CD4-positive, alpha-beta T cell treated with Interleukin-4 for 1 hour (primary cell): Measurements from ENCODE around the gene SCARF2.
"Not testable (repeated sequence)": the region's sequence is repeated elsewhere in the genome, so short reads cannot be mapped to it uniquely, and the experiment has no call there.

Experiments used
- DNase-seq, 2 donors: peaks; one replicate each; pipeline ENCODE4 v3.0.0-alpha.2; 2020 to 2022

The SCARF2 gene

DNA sequence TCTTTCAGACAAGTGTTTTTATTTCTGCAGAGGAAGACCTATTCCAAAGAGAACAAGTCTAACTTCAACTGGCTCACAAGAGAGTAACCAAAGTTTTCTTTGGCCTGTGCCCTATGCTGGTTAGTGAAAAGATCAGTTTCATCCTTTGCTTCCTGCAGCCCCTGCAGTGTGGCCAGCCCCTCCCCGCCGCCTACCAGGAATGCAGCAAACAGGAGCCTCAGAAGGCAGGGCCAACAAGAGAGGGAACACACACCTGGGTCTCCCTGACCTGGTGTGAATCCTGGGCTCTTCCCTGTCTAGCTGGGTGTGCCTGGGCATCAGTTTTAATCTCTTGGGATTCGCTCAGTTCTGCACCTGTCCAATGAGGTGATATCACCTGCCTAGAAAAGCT is 21.5 kb upstream of the SCARF2 start:
- DNase-seq: no peak

DNA sequence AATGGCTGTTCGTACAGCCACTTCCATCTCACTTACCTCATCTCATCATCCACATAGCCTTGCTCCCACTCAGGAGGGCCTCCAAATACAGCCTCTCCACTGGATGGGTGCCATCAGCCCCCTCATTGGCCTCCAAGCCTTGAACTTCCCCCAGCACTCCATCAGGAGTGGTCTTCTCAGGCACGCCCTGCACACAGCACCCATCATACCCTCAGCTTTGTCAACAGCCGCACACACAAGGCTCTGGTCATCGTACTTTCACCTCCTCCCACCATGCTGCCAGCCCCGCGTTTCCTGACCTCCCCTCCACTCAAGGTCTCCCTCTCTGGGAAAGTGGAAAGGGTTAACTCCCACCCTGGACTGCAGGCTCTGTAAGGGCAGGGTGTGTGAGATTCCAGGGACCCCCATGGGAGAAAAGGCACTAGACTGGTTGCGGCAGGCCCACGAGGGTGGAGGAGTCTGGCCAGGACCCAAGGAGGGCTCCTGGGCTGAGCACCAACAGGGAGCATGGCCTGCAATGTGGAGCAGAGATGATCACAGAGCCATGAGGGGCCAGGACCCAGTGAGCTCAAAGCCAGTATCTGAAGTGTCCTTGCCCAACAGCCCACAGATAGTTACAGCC is 21.0 kb upstream of the SCARF2 start:
- no peak for DNase-seq

DNA sequence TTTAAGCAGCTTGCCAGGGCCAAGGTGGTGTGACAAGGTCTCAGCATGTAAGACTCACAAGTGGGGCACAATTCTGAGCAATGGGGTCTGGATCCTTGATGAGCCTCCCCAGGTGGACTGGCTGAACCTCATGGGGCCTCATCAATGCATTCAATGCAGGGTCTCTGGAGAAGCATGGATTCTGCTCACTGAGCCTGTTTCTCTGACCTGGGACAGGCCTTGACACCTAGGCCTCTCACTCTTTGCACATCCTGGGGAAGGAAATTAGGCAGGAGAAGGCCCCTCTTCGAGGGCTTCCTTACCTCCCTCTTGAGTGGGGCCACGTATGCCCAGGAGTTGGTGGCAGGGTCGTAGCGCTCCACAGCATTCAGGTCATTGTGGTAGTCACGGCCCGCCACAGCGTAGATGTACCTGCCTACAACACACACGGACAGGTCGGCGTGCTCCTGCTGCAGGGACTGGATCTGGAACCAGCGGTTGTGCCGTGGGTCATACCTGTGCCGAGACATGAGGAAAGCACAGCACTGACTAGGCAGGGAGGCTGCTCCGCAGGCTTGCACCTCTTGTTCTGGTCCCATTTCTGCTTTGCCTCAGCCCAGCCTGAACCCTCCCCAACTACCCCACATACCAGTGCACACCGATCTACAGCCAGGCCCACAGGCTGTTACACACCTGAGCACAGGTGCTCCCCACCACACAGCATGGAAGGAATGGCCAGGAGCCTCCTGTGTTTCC is 20.0 kb upstream of the SCARF2 start:
- DNase-seq: no peak

DNA sequence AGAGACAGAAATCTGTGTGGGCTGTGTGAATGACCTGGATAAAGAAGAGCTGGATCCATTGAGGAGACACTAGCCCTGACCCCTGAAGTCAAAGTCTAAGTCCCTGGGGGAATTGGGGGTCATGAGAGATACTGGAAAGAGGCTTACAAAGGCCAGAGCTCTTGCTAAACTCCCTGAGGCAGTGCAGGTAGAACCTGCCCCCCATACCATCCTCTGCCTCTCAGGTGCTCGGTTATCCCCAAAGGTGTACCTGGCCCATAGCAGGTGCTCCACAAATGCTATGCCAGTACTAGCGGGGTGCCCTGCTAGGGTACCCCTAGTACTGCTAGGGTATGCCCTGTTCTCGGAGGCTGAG is 19.1 kb upstream of the SCARF2 start:
- DNase-seq: no peak

DNA sequence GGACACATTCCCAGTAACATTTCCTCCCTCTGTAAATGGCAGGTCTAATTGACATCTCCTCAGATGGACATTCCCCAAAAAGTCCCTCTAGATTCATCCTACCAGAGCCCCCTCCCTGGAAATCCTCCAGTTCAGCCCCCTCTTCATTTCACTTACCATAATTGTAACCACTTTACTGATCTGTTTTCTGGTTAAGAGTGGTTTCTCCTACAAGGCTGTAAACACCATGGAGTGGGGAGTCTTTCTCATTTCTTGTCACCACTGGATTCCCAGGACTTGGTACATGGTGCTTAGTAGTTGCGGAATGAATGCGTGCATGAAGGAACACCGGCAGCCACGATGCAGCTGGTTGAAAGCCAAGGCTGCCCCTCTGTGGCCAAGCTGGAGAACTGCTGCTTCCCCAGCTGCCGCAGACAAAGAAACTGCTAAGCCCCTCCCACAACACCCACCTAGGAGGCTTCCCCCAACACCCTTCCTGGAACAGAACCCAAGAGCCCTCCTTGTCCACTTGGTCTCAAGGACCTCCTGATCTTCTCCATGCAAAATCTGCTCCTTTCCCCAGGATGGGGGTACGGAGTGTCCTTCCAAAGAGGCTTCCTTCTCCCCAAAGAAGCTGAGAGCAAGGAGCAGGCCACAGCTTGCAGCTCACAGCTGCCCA is 18.6 kb upstream of the SCARF2 start:
- peak; percentile 83 to 84 for DNase-seq

DNA sequence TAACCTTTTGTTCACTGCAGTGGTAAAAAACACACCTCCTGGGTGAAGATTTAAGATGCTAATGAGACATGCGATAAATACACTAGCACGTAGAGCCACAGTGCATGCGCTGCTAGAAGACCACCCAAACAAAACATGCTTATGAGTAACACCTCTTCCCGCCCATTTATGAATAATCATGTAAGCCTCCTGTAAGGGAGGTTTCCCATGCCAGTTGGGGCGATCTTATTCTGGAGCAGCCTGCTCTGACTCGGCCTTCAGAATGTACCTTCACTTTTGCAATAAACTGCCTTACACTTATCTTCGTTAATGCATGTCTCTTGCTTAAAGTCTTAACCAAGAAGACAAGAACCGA is 18.1 kb upstream of the SCARF2 start:
- no peak for DNase-seq

DNA sequence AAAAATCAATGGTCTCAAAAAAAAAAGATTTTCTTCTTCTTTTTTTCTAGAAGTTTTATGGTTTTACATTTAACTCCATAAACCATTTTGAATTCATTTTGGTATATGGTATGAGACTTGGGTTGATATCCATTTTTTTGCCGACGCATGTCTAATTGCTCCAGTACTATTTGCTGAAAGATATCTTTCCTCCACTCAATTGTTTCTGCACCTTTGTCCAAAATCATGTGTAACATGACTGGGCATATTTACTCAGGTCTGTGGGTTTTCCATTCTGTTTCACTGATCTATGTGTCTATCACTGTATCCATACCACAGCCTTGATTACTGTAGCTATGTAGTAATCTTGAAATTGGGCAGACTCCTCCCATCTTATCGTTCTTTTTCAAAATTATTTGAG is 15.6 kb upstream of the SCARF2 start:
- no peak for DNase-seq

DNA sequence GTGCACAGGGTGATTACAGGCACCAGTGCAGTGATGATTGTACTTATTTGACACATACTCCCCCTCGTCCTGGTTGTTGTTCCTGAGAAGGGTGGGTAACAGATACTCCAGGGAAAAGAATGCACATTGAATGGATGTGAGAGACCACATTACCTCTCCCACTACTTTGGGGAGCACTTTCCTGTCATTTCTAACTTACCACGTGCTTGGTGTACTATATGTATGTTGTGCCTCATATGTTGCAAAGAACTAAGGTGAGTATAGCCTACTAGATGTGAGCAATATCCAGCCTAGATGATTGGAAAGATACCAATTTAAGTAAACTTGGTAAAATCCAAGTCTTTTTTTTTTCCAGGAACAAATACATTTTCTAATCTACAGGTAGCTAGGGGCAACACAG is 14.3 kb upstream of the SCARF2 start:
- no peak for DNase-seq

DNA sequence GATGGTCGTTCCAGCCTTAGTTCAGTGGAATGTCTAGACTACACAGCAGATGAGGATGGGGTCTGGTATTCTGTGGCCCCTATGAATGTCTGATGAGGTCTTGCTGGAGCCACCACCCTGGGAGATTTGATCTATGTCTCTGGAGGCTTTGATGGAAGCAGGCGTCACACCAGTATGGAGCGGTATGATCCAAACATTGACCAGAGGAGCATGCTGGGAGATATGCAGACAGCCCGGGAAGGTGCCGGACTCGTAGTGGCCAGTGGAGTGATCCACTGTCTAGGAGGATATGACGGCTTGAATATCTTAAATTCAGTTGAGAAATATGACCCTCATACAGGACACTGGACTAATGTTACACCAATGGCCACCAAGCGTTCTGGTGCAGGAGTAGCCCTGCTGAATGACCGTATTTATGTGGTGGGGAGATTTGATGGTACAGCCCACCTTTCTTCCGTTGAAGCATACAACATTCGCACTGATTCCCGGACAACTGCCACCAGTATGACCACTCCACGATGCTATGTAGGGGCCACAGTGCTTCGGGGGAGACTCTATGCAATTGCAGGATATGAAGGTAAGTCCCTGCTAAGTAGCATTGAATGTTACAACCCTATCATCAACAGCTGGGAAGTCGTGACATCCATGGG is 13.6 kb upstream of the SCARF2 start:
- not testable (repeated sequence) for DNase-seq

DNA sequence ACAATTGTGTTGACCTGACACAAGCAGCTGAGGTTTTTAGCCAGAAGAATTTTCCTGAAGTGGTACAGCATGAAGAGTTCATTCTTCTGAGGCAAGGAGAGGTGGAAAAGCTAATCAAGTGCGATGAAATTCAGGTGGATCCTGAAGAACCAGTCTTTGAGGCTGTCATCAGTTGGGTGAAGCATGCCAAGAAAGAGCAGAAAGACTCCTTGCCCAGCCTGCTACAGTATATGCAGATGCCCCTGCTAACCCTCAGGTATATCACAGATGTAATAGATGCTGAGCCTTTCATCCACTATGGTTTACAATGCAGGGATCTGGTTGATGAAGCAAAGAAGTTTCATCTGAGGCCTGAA is 12.9 kb upstream of the SCARF2 start:
- DNase-seq: no peak

DNA sequence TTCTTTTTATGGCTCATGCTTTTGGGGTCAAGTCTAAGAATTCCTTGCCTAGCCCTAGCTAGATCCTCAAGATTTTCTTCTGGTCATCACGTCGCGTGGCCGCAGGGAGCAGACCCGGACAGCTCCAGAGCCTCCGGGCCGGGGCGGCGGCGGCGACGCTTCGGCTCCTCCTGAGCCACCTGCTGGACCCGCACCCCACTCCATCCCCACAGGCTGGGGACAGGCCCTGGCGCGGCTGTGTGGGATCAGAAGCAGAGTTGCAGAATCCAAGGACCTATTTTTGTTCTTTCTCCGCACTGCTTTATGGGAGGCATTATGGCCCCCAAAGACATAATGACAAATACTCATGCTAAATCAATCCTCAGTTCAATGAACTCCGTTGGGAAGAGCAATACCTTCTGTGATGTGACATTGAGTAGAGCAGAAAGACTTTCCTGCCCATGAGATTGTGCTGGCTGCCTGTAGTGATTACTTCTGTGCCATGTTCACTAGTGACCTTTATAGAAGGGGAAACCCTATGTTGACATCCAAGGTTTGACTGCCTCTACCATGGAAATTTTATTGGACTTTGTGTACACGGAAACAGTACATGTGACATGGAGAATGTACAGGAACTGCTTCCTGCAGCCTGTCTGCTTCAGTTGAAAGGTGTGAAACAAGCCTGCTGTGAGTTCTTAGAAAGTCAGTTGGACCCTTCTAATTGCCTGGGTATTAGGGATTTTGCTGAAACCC is 12.4 kb upstream of the SCARF2 start:
- DNase-seq: no peak

DNA sequence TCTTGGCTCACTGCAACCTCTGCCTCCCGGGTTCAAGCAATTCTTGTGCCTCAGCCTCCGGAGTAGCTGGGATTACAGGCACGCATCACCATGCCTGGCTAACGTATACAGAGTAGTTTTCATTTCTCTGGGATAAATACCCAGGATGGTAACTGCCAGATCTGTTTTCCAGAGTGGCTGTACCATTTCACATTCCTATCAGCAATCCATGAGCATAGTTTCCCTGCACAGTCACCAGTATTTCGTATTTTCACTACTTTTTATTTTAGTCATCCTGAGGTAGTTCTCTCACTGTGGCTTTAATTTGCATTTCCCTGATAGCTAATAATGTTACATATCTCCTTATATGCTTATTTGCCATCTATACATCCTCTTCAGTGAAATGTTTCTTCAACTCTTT is 11.0 kb upstream of the SCARF2 start:
- DNase-seq: no peak

DNA sequence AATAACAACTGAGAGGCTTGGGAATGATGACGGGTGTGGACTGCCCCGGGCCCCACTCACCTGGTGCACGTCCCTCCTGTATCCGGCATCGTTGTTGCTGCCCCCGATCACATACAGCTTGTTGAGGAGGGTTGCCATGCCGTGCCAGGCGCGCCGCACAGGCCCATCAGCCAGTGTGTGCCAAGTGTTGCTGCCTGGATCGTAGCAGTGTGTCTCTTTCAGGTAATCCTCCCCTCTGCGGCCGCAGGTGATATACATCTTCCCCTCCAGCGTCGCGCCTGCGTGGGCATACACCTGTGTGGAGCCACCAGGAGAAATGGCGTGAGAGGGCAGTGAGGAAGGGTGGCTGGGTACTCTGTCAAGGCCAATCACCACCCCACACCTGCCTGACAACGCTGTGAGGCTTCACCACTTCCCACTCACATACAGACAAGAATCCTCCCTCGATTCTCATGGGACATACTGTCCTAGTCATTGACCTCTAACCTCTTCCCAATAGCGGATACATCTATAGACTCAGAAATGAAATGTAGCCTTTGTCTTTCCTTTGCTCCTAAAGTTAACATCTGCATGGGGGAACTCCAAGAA is 8.9 kb upstream of the SCARF2 start:
- no peak for DNase-seq

DNA sequence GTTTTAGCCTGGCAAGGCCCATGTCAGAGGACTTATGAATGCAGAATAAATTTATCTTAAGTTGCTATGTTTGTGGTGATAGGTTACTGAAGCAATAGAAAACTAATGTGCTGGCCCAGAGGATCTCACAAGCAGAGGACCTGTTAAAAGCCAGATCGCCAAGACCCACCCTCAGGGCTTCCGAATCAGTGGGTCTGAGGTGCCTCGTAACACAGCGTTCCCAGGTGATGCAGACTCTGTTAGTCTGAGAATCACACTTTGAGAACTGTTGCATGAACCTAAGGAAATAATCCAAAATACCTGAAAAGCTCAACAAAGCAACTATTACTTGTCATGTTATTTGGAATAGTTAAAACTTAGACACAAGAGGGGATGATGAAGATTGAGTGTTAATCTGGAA is 6.7 kb upstream of the SCARF2 start:
- DNase-seq: no peak

DNA sequence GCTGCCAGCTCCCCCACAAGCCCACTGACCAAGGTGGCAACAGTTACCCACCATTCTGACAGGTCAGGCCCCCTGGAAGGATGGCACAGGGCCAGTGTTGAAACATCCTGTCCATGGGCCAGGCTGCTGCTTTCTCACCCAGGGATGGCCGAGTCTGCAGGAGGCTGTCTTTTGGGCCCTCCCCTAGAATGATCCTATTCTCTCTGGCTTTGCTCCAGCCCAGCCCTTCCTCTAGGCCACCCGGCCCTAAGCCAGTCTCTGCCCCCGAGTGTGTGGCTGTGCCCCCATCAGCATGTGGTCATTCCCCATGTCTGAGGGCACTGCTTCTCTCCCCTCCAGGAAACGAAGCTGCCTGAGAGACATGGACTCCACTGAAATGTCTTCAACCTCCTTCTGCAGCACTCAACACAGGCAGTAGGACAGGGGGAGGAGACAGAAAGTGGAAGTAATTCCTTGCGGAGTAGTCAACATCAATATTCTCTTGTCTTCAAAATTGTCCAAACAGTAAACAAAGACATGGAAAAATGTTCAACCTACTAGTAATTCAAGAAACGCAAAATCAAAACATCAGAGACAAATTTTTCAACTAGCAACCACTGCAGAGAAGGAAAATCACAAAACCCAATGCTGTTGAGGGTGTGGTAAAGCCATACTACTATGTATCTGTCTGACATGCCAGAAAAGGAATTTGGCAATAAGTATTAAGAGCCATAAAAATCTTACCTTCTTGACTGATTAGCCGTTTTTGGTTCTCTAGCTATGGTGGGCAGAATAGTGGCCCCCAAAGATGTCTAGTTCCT is 5.1 kb upstream of the SCARF2 start:
- no peak for DNase-seq

DNA sequence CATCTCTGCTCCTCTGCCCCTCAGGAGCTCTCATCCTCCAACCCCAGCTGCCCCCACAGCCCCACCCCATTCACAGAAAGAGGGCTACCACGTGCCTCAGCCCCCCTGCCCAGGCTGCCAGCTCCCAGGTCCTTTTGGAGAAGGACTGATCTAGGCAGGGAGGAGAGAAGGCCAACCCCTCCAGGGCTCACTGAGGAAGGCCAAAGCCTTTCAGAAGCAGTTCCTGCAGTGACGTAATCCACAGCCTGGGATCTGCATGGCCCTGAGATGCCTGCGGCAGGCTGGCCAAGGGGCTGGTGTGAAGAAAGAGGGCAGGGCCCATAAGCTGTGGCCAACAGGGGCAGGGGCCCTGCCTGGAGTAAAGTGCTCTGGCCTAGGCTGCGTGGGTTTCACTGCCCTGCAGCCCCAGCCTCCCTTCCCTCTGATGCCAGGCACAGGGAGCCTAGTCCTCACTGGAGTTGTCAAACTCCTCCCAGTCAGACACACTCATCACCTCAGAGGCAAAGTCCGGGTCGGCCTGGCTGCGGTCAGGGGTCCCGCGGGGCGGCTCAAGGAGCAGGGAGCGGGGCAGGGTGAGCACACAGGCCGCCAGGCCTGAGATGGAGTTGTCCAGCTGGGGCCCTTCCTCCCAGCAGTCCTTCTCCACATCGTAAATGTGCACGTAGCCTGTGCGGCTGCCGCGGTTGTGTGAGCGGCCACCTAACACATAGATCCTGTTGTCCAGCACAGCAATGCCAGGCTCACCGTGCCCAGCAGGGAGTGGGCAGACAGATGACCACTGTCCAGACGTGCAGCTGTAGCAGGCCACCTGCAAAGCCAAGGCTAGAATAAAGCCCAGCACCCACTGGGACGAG is 4.2 kb upstream of the SCARF2 start:
- no peak for DNase-seq

DNA sequence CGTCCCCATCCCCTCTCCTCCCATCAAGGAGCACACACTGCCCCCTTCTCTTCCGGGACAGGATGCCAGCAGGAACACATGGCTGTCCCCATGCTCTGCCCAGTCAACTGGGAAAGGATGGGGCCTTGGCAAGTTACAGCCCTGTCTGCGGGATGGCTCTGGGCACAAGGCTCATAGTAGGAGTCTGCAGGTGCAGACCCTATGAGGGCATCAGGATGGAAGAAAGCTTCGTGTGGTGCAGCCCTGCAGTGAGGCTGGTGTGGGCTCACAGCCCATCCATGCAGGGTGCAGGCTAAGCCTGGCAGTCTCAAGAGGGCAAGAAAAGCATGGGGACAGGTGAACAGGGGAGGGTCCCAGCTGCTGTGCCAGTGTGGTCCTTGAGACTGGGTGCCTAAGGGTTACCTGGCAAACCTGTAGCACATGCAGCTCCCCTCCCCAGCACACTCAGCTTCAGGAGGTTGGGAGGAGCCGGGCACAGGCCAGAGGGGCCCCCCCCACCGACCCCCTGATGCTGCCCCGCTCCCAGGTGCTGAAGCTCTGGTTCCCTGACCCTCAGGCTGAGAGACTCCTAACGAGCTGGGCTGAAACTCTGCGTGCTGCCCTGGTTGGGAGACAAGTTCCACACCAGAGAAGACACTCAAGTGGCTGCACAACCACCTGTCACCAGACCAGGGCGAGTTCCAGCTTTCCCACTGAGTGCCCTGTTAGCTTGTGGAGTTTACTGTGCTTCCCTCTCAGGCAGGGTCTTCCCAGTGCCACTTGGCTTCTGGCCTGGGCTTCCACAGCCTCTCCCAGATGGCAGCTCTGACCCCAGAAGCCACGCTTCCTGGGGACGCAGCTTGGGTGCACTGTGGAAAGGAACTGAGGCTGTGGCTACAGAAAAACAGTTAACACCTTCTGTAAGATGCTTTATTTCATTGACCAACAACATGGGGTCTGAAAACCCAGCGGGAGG is 3.3 kb upstream of the SCARF2 start:
- DNase-seq: no peak

DNA sequence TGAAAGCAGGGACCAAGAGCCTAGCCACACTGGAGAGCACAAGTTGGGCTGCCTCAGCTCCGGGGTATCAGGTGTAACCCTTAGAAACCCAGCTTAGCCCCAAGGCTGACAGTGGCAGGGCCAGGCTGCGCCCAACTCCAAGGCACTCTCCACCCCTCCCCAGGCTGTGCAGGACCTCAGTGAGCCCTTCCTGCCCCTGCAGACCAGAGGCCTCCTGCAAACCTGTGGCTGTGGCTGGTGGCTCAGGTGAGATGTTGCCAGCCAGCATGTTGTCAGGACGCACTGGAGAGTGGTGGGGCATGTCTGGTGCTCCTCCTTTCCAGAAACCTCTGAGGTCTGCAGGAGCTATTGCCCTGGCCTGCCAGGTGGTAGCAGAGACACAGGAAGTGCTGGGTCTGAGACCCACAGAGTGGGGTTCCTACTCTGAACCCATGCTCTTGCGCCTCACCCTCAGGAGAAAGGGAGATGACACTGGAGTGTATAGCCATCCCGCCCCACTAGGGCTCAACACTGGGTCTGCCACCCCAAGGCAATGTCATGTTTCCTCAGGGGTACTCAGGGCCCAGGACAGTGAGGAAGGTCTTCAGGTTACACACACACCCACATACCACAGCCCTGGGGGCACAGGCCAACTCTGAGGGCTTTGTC is 2.4 kb upstream of the SCARF2 start:
- DNase-seq: no peak

DNA sequence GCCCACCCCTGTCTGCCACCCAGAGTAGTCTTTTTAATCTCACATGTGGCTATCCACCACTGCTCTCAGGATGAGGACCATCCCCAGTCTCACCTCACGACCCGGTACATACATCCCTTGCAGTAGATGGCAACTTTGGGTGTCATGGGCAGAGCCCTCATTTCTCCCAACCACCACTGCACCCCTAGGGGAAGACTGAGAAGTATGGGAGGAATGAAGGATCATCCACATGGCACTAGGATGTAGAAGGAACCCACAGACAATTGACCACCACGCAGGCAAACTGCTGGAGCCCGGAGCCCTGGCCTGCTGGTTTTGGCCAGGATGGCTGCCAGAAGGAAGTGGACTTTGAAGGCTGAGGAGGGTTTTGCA is 1.9 kb upstream of the SCARF2 start:
- DNase-seq: no peak
